Astrocyte (in vitro differentiated cells and primary cell): ENCODE results near the gene NES. TPM values are rescaled to one million over a fixed set of nuclear protein-coding genes. Genes with fewer than 3 reads are reported as not detected.

Experiments used
- DNase-seq: peaks from one replicate; pipeline ENCODE4 v3.0.0-alpha.2; 2010; ENCODE audit warnings: low read depth
- FAIRE-seq: peaks from 2 replicates; lab custom pipeline; 2011; peaks lifted over from hg19 to GRCh38; lab: Jason Lieb, UNC
- H2AFZ ChIP-seq: 2 replicates; pipeline ENCODE4 v1.6.0; 2012; ENCODE audit warnings: low read depth, low read length, inconsistent platforms
- H3K27ac ChIP-seq: 2 replicates; pipeline ENCODE4 v1.5.1; 2011; ENCODE audit warnings: low read depth, low read length, inconsistent platforms
- H3K27me3 ChIP-seq: 2 replicates; pipeline ENCODE4 v1.6.0; 2011; ENCODE audit warnings: low read length, inconsistent platforms; ENCODE audit not compliant: insufficient read depth
- H3K36me3 ChIP-seq: 2 replicates; pipeline ENCODE4 v1.5.1; 2011; ENCODE audit warnings: low read length, inconsistent platforms; ENCODE audit not compliant: insufficient read depth
- H3K4me1 ChIP-seq: 2 replicates; pipeline ENCODE4 v1.5.1; 2011; ENCODE audit warnings: low read length, inconsistent platforms; ENCODE audit not compliant: insufficient read depth
- H3K4me2 ChIP-seq: 2 replicates; pipeline ENCODE4 v1.6.0; 2012; ENCODE audit warnings: low read length, inconsistent platforms
- H3K4me3 ChIP-seq: 2 replicates; pipeline ENCODE4 v1.5.1; 2011; ENCODE audit warnings: low read depth, mild to moderate bottlenecking, low read length, inconsistent platforms; ENCODE audit not compliant: insufficient read depth
- H3K79me2 ChIP-seq: 2 replicates; pipeline ENCODE4 v1.6.0; 2012; ENCODE audit warnings: mild to moderate bottlenecking, low read length, inconsistent platforms; ENCODE audit not compliant: insufficient read depth
- H3K9ac ChIP-seq: 2 replicates; pipeline ENCODE4 v1.6.0; 2012; ENCODE audit warnings: mild to moderate bottlenecking, low read length, inconsistent platforms
- H3K9me3 ChIP-seq: 2 replicates; pipeline ENCODE4 v1.5.1; 2012; ENCODE audit warnings: low read depth, mild to moderate bottlenecking, low read length, inconsistent platforms; ENCODE audit not compliant: insufficient read depth
- H4K20me1 ChIP-seq: 2 replicates; pipeline ENCODE4 v1.6.0; 2012; ENCODE audit warnings: low read length, inconsistent platforms; ENCODE audit not compliant: insufficient read depth
- H3K27ac Mint-ChIP-seq: one replicate; pipeline ENCODE4 v1.8.0; 2021; ENCODE audit warnings: mild to moderate bottlenecking, mixed read lengths; ENCODE audit not compliant: unreplicated experiment
- H3K27me3 Mint-ChIP-seq: one replicate; pipeline ENCODE4 v1.8.0; 2021; ENCODE audit warnings: low read depth, mixed read lengths; ENCODE audit not compliant: unreplicated experiment
- H3K36me3 Mint-ChIP-seq: one replicate; pipeline ENCODE4 v1.8.0; 2021; ENCODE audit warnings: low read depth, mixed read lengths; ENCODE audit not compliant: unreplicated experiment
- H3K4me1 Mint-ChIP-seq: one replicate; pipeline ENCODE4 v1.8.0; 2021; ENCODE audit warnings: low read depth, mixed read lengths; ENCODE audit not compliant: unreplicated experiment
- H3K4me3 Mint-ChIP-seq: one replicate; pipeline ENCODE4 v1.8.0; 2021; ENCODE audit warnings: mild to moderate bottlenecking, moderate library complexity, mixed read lengths; ENCODE audit not compliant: unreplicated experiment
- H3K9me3 Mint-ChIP-seq: one replicate; pipeline ENCODE4 v1.8.0; 2021; ENCODE audit warnings: mild to moderate bottlenecking, mixed read lengths; ENCODE audit not compliant: unreplicated experiment
- EZH2 ChIP-seq: IDR thresholded peaks from 2 replicates; pipeline ENCODE4 v1.6.1; 2012; ENCODE audit warnings: mild to moderate bottlenecking, low read length, inconsistent platforms; ENCODE audit not compliant: insufficient read depth
- total RNA-seq: library from RNA; stranded (reverse); gene quantifications from 2 replicates; pipeline ENCODE4 v1.2.1, GENCODE V29; 2021
- TF ChIP-seq, protein P1 (sequence below): IDR thresholded peaks from 2 replicates; pipeline ENCODE4 v1.5.1; 2011; ENCODE audit warnings: low read depth, mild to moderate bottlenecking, inconsistent platforms, low read length, moderate library complexity; ENCODE audit not compliant: insufficient read depth

NES gene
- total RNA-seq, 1 donor from 2014 or later = 310 TPM

DNA sequence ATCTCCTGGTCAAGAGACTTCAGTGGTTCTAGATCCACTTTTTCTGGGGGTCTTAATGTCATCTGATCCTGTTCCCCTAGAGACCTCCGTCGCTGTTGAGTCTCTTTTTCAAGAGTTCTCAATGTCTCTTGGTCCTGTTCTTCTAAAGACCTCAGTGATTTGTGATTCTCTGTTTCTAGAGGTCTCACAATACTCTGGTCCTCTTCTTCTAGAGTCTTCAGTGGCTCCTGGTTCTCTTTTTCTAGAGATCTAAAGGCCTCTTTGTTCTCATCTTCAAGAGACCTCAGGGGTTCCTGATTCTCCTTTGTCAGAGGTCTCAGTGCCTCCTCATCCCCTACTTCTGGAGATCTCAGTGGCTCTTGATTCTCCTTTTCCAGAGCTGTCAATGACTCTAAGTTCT lies 5.4 kb downstream of the NES start:
- peaks cover 40% of the 10 kb centered on the region for H3K4me1 ChIP-seq
- H3K27ac ChIP-seq = no peak overlapping the region
- FAIRE-seq (no peak), DNase-seq (no peak)
- H3K4me3 ChIP-seq = no peak overlapping the region
- no peaks in the 10 kb centered on the region for H3K9me3 ChIP-seq
- H3K36me3 ChIP-seq = peaks cover 17% of the 10 kb centered on the region
- peaks cover 34% of the 10 kb centered on the region for H3K79me2 ChIP-seq
- Mint-ChIP-seq H3K27me3 (no peaks in the 10 kb centered on the region), H3K36me3 (peaks cover 23% of the 10 kb centered on the region), H3K4me1 (peaks cover 59% of the 10 kb centered on the region), H3K9me3 (no peaks in the 10 kb centered on the region), H3K27ac (peak overlapping the region; percentile 34), H3K4me3 (no peak overlapping the region)
- no peak for TF ChIP-seq EZH2
- no peak overlapping the region for H3K4me2 ChIP-seq
- no peak overlapping the region for H2AFZ ChIP-seq
- H3K9ac ChIP-seq = no peak overlapping the region
- peaks cover 33% of the 10 kb centered on the region for H4K20me1 ChIP-seq
- H3K27me3 ChIP-seq = no peaks in the 10 kb centered on the region

GRCh38 chr1:156670791-156671190 lies 6.4 kb downstream of the NES start:
- H3K36me3 ChIP-seq = peaks cover 17% of the 10 kb centered on the region
- H2AFZ ChIP-seq = no peak overlapping the region
- peaks cover 29% of the 10 kb centered on the region for H4K20me1 ChIP-seq
- DNase-seq (no peak), FAIRE-seq (no peak)
- peaks cover 24% of the 10 kb centered on the region for H3K79me2 ChIP-seq
- no peaks in the 10 kb centered on the region for H3K9me3 ChIP-seq
- no peak overlapping the region for H3K4me3 ChIP-seq
- no peaks in the 10 kb centered on the region for H3K27me3 ChIP-seq
- H3K27ac Mint-ChIP-seq = peak overlapping the region; percentile 71
- TF ChIP-seq, protein P1, sequence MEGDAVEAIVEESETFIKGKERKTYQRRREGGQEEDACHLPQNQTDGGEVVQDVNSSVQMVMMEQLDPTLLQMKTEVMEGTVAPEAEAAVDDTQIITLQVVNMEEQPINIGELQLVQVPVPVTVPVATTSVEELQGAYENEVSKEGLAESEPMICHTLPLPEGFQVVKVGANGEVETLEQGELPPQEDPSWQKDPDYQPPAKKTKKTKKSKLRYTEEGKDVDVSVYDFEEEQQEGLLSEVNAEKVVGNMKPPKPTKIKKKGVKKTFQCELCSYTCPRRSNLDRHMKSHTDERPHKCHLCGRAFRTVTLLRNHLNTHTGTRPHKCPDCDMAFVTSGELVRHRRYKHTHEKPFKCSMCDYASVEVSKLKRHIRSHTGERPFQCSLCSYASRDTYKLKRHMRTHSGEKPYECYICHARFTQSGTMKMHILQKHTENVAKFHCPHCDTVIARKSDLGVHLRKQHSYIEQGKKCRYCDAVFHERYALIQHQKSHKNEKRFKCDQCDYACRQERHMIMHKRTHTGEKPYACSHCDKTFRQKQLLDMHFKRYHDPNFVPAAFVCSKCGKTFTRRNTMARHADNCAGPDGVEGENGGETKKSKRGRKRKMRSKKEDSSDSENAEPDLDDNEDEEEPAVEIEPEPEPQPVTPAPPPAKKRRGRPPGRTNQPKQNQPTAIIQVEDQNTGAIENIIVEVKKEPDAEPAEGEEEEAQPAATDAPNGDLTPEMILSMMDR = no peak
- no peak for TF ChIP-seq EZH2
- H3K27me3 Mint-ChIP-seq = no peaks in the 10 kb centered on the region
- H3K4me1 ChIP-seq = peaks cover 34% of the 10 kb centered on the region
- H3K27ac ChIP-seq = no peak overlapping the region
- no peaks in the 10 kb centered on the region for H3K9me3 Mint-ChIP-seq
- peaks cover 66% of the 10 kb centered on the region for H3K4me1 Mint-ChIP-seq
- H3K36me3 Mint-ChIP-seq = peaks cover 24% of the 10 kb centered on the region
- peak overlapping the region; percentile 60 for H3K4me3 Mint-ChIP-seq
- no peak overlapping the region for H3K4me2 ChIP-seq
- no peak overlapping the region for H3K9ac ChIP-seq

DNA sequence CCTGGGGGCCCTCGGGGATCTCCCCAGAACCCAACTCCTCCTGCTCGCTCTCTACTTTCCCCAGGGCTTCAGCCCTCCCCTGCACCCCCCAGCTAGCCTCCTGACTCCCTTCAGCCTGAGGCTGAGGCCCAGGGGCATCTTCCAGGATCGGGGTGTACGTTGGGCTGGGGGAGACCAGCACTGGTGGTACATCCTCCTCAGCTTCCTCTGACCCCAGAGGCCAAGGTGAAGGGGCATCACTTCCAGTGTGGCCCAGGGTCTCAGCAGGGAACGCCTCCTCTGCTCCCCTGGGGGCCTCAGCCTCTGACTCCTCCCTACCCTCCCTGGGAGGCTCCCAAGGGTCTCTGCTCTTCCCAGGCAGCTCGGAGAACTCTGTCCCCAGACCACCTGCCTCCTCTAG lies 6.8 kb downstream of the NES start:
- Histone ChIP-seq H3K4me1 (peaks cover 34% of the 10 kb centered on the region), H3K27me3 (no peaks in the 10 kb centered on the region), H3K36me3 (peaks cover 17% of the 10 kb centered on the region), H3K4me3 (no peak overlapping the region), H3K4me2 (no peak overlapping the region), H2AFZ (no peak overlapping the region), H3K27ac (no peak overlapping the region), H3K9me3 (no peaks in the 10 kb centered on the region), H3K79me2 (peaks cover 19% of the 10 kb centered on the region), H4K20me1 (peaks cover 28% of the 10 kb centered on the region), H3K9ac (no peak overlapping the region)
- no peaks in the 10 kb centered on the region for H3K9me3 Mint-ChIP-seq
- H3K27ac Mint-ChIP-seq = no peak overlapping the region
- DNase-seq (no peak), FAIRE-seq (no peak)
- TF ChIP-seq EZH2 = no peak
- TF ChIP-seq, protein P1 = no peak
- no peaks in the 10 kb centered on the region for H3K27me3 Mint-ChIP-seq
- no peak overlapping the region for H3K4me3 Mint-ChIP-seq
- H3K4me1 Mint-ChIP-seq = peaks cover 68% of the 10 kb centered on the region
- H3K36me3 Mint-ChIP-seq = peaks cover 24% of the 10 kb centered on the region
